GM12878 (cell line): ENCODE data around the gene LRRIQ1.

Experiments
- CREM ChIP-seq: IDR thresholded peaks from 2 replicates; pipeline ENCODE4 v1.6.1; 2014; ENCODE audit warnings: antibody characterized with exemption, low read depth
- EGR1 ChIP-seq, 2 experiments: IDR thresholded peaks; 1 replicate in 1 of 2; 2 replicates in 1 of 2; pipeline ENCODE4 v1.6.1; 2011 to 2012; ENCODE audit warnings: low read depth in 2 of 2, low read length in 2 of 2, borderline replicate concordance in 1 of 2, mild to moderate bottlenecking in 1 of 2, moderate library complexity in 1 of 2
- HCFC1 ChIP-seq: fragments of 150-350 bp; IDR thresholded peaks from 2 replicates; pipeline ENCODE4 v1.6.1; 2014; ENCODE audit warnings: low read length
- JUNB ChIP-seq: IDR thresholded peaks from 2 replicates; pipeline ENCODE4 v1.6.1; 2016; ENCODE audit warnings: antibody characterized with exemption, mild to moderate bottlenecking
- MXI1 ChIP-seq: fragments of 150-350 bp; IDR thresholded peaks from 2 replicates; pipeline ENCODE4 v1.6.1; 2011; ENCODE audit warnings: low read depth, mild to moderate bottlenecking, inconsistent platforms, low read length, improper control_type of control experiment
- POLR2A ChIP-seq: IDR thresholded peaks from 2 replicates; pipeline ENCODE4 v1.6.1; 2011; ENCODE audit warnings: low read depth, mild to moderate bottlenecking, low read length
- POLR2AphosphoS5 ChIP-seq: IDR thresholded peaks from 2 replicates; pipeline ENCODE4 v1.6.1; 2011; ENCODE audit warnings: mild to moderate bottlenecking, low read length, inconsistent platforms
- RFX5 ChIP-seq: IDR thresholded peaks from 2 replicates; pipeline ENCODE4 v1.6.1; 2011; ENCODE audit warnings: low read depth, low read length, improper control_type of control experiment
- SRF ChIP-seq, 2 experiments: IDR thresholded peaks; 2 replicates each; pipeline ENCODE4 v1.6.1; 2011; ENCODE audit warnings: low read depth in 2 of 2, low read length in 2 of 2, mild to moderate bottlenecking in 1 of 2, moderate library complexity in 1 of 2
- TBL1XR1 ChIP-seq: IDR thresholded peaks from 2 replicates; pipeline ENCODE4 v1.6.1; 2012; ENCODE audit warnings: low read depth, low read length, improper control_type of control experiment
- TF ChIP-seq, protein P1 (sequence below), 3 experiments: IDR thresholded peaks in 2 of 3; conservative IDR thresholded peaks in 1 of 3; 2 replicates each; pipeline ENCODE4 v1.5.1; 2011; ENCODE audit warnings: low read depth in 3 of 3, low read length in 3 of 3, mild to moderate bottlenecking in 3 of 3, control low read depth in 2 of 3, moderate library complexity in 2 of 3, inconsistent platforms in 1 of 3, mixed read lengths in 1 of 3; ENCODE audit not compliant: control insufficient read depth in 2 of 3, insufficient read depth in 1 of 3; ENCODE audit errors: extremely low read depth in 1 of 3

DNA sequence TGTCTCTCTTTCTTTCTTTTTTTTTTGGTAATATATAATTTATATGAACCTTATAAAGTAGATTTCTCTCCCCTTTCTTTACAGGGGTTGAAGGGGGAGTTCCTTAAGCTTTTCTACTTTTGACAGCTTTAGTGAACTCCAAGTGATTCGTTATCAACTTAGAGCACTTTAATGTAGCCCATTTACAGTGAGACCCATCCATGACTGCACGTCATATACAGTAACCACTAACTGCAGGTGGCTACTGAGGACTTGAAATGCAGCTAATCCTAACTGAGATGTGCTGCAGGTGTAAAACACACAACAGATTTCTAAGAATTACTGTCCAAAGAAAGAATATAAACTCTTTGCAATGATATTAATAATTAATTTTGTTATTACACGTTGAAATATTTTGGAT is 582 bp downstream of the LRRIQ1 start:
- TF ChIP-seq, protein P1, sequence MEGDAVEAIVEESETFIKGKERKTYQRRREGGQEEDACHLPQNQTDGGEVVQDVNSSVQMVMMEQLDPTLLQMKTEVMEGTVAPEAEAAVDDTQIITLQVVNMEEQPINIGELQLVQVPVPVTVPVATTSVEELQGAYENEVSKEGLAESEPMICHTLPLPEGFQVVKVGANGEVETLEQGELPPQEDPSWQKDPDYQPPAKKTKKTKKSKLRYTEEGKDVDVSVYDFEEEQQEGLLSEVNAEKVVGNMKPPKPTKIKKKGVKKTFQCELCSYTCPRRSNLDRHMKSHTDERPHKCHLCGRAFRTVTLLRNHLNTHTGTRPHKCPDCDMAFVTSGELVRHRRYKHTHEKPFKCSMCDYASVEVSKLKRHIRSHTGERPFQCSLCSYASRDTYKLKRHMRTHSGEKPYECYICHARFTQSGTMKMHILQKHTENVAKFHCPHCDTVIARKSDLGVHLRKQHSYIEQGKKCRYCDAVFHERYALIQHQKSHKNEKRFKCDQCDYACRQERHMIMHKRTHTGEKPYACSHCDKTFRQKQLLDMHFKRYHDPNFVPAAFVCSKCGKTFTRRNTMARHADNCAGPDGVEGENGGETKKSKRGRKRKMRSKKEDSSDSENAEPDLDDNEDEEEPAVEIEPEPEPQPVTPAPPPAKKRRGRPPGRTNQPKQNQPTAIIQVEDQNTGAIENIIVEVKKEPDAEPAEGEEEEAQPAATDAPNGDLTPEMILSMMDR (IDR thresholded peaks at IDR 0.05 in 2 of 3, conservative IDR thresholded peaks at IDR 0.05 in 1 of 3; ENCODE audit: control insufficient read depth in 2 of 3, extremely low read depth in 1 of 3, insufficient read depth in 1 of 3, low read depth in 3 of 3, low read length in 3 of 3) = no peak
- TF ChIP-seq MXI1 = no peak
- TF ChIP-seq POLR2AphosphoS5 = no peak
- TF ChIP-seq HCFC1 = no peak
- no peak for TF ChIP-seq RFX5
- no peak for TF ChIP-seq POLR2A
- no peak for TF ChIP-seq JUNB
- no peak for TF ChIP-seq EGR1 (IDR thresholded peaks at IDR 0.05; ENCODE audit: borderline replicate concordance in 1 of 2, low read depth in 2 of 2, low read length in 2 of 2)
- no peak for TF ChIP-seq CREM
- no peak for TF ChIP-seq TBL1XR1
- TF ChIP-seq SRF (IDR thresholded peaks at IDR 0.05; ENCODE audit: low read depth in 2 of 2, low read length in 2 of 2) = no peak
